ENCODE results near the gene MTLN.

- no peak for TF ChIP-seq CTCF (IDR thresholded peaks at IDR 0.05)
- TF ChIP-seq ZFX (IDR thresholded peaks at IDR 0.05; ENCODE audit: borderline replicate concordance), result no peak
Observed at GRCh38 chr2:110215566-110216158, 3.3 kb upstream of the MTLN start.
